Sigmoid colon (tissue), 7 donors: ENCODE data around the gene NTM. TPM values are rescaled to one million over a fixed set of nuclear protein-coding genes. Genes with fewer than 3 reads are reported as not detected.

ENCODE experiments used
- DNase-seq: peaks from one replicate; pipeline ENCODE4 v3.0.0-alpha.2; 2019
- H3K27ac ChIP-seq, 4 donors: fragments of 200-600 bp; sonication (generic); one replicate each; pipeline ENCODE4 v1.5.1; 2016 to 2019; ENCODE audit warnings: mild to moderate bottlenecking in 1 of 4
- H3K27me3 ChIP-seq, 3 donors: fragments of 200-600 bp; sonication (generic); one replicate each; pipeline ENCODE4 v1.5.1; 2019; ENCODE audit warnings: mild to moderate bottlenecking in 1 of 3
- H3K36me3 ChIP-seq, 4 donors: fragments of 200-600 bp; sonication (generic); one replicate each; pipeline ENCODE4 v1.5.1; 2016 to 2019
- H3K4me1 ChIP-seq, 4 donors: fragments of 200-600 bp; sonication (generic); one replicate each; pipeline ENCODE4 v1.5.1; 2017 to 2019
- H3K4me3 ChIP-seq, 4 donors: fragments of 200-600 bp; sonication (generic); one replicate each; pipeline ENCODE4 v1.5.1; 2017 to 2019; ENCODE audit warnings: mild to moderate bottlenecking in 2 of 4, moderate library complexity in 1 of 4
- H3K9me3 ChIP-seq, 4 donors: fragments of 200-600 bp in 3 of 4; sonication (generic) in 3 of 4; one replicate each; pipeline versions ENCODE4 v1.5.1 to v1.6.1; 2013 to 2019
- EP300 ChIP-seq, 4 donors: sonication (generic); formaldehyde crosslinking; IDR thresholded peaks; one replicate each; pipeline ENCODE4 v1.6.1; 2017; ENCODE audit warnings: antibody characterized with exemption in 4 of 4
- POLR2A ChIP-seq, 2 donors: fragments of 450-650 bp; IDR thresholded peaks; one replicate each; pipeline ENCODE4 v1.6.1; 2016; ENCODE audit warnings: antibody characterized with exemption in 2 of 2, mild to moderate bottlenecking in 2 of 2, moderate library complexity in 2 of 2
- POLR2AphosphoS5 ChIP-seq, 4 donors: sonication (generic); formaldehyde crosslinking; IDR thresholded peaks; one replicate each; pipeline ENCODE4 v1.6.1; 2017; ENCODE audit warnings: antibody characterized with exemption in 4 of 4
- WGBS, 2 donors: extraction: QIAGEN DNeasy Blood & Tissue Kit; methylation state at CpG; one replicate each; pipeline ENCODE4 v1.1.7; 2013; 5-methylcytosine and 5-hydroxymethylcytosine counted together
- intact Hi-C: fragments of 100-400 bp; cut with DNase I; formaldehyde crosslinking; loops from one replicate; pipeline ENCODE4 v1.15.1; 2023
- polyA plus RNA-seq, 3 donors: library from polyadenylated mRNA; stranded (reverse); fragments of 200-250 nt; gene quantifications; one replicate each; pipeline ENCODE4 v1.2.3, GENCODE V29; 2013
- total RNA-seq, 4 donors: library from RNA; depleted of rRNA; stranded (reverse); fragments of >200 nt; gene quantifications; one replicate each; pipeline ENCODE4 v1.1.0, GENCODE V29; 2016
- TF ChIP-seq, protein P1 (sequence below), 4 experiments: fragments of 450-650 bp in 3 of 4; fragments of 200-600 bp in 1 of 4; IDR thresholded peaks; one replicate each; pipeline ENCODE4 v1.5.1; 2016 to 2019; ENCODE audit warnings: antibody characterized with exemption in 4 of 4, mild to moderate bottlenecking in 3 of 4, moderate library complexity in 2 of 4
- donor health status: healthy with polysubstance abuse.
- donor health status: Bipolar disorder and iron deficiency.
- donor health status: healthy.

The NTM gene
- total and polyA plus RNA-seq, 7 donors = 0.96 to 18.3 (median 6.4) TPM; not detected in 1

DNA sequence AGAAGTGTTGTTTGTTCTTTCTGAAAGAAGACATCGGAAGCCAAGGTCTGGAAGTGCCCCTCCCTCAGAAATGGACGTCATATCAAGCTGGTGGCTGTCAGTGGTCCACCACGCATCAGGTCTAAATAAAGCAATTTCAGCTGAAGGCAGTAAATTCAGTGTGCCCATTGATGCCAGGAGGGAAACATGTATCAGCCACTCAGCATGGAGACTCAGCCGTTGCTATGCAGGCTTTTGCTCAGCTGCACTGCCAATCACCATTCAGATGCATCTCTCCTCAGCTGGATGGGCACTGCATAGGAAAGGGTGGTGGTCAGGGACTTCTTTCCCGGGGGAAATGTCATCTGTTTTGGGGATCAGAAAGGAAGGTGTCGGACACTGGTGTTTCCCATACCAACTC is 878.2 kb downstream of the NTM start:
- no peaks in the 10 kb centered on the region for H3K36me3 ChIP-seq
- no peak for TF ChIP-seq EP300 (IDR thresholded peaks at IDR 0.05)
- no peak for TF ChIP-seq POLR2AphosphoS5 (IDR thresholded peaks at IDR 0.05)
- TF ChIP-seq, protein P1, sequence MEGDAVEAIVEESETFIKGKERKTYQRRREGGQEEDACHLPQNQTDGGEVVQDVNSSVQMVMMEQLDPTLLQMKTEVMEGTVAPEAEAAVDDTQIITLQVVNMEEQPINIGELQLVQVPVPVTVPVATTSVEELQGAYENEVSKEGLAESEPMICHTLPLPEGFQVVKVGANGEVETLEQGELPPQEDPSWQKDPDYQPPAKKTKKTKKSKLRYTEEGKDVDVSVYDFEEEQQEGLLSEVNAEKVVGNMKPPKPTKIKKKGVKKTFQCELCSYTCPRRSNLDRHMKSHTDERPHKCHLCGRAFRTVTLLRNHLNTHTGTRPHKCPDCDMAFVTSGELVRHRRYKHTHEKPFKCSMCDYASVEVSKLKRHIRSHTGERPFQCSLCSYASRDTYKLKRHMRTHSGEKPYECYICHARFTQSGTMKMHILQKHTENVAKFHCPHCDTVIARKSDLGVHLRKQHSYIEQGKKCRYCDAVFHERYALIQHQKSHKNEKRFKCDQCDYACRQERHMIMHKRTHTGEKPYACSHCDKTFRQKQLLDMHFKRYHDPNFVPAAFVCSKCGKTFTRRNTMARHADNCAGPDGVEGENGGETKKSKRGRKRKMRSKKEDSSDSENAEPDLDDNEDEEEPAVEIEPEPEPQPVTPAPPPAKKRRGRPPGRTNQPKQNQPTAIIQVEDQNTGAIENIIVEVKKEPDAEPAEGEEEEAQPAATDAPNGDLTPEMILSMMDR (IDR thresholded peaks at IDR 0.05) = no peak
- TF ChIP-seq POLR2A (IDR thresholded peaks at IDR 0.05) = no peak
- no peak overlapping the region for H3K4me3 ChIP-seq
- no peak for DNase-seq
- peaks cover 0 to 9% (median 0%) of the 10 kb centered on the region in 4 donors for H3K4me1 ChIP-seq
- H3K27ac ChIP-seq = no peak overlapping the region
- WGBS, 2 donors = 67 to 77% methylated on average over 6 of the region's 6 CpGs
- H3K9me3 ChIP-seq = no peaks in the 10 kb centered on the region
- no peaks in the 10 kb centered on the region for H3K27me3 ChIP-seq
- intact Hi-C loops = no loop called here

DNA sequence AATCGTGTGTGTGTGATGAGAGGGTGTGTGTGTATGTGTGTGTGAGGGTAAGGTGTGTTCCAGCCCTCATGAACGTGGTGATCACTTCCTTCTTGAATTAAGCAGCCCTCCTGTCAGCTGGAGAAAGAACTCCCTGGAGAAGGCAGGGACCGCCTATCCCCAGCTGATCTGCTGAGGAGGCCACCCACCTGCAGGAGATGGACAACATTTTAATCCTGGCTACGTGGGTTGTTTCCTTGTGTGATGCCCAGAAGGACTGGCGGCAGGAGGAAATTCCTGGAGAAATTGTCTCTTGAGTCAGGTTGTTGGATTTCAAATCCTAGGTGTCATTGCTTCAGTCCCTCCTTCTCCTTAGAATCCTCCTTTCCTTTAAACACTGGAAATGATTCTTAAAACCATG is 878.8 kb downstream of the NTM start:
- intact Hi-C loops = no loop called here
- no peaks in the 10 kb centered on the region for H3K36me3 ChIP-seq
- TF ChIP-seq, protein P1 (IDR thresholded peaks at IDR 0.05) = no peak
- TF ChIP-seq POLR2A (IDR thresholded peaks at IDR 0.05) (no peak), EP300 (IDR thresholded peaks at IDR 0.05) (no peak), POLR2AphosphoS5 (IDR thresholded peaks at IDR 0.05) (no peak)
- WGBS, 2 donors = 50 to 73% methylated on average over 5 of the region's 5 CpGs
- no peaks in the 10 kb centered on the region for H3K27me3 ChIP-seq
- H3K4me3 ChIP-seq = no peak overlapping the region
- H3K27ac ChIP-seq = no peak overlapping the region
- H3K9me3 ChIP-seq = no peaks in the 10 kb centered on the region
- no peak for DNase-seq
- H3K4me1 ChIP-seq = peaks cover 0 to 9% (median 0%) of the 10 kb centered on the region in 4 donors

DNA sequence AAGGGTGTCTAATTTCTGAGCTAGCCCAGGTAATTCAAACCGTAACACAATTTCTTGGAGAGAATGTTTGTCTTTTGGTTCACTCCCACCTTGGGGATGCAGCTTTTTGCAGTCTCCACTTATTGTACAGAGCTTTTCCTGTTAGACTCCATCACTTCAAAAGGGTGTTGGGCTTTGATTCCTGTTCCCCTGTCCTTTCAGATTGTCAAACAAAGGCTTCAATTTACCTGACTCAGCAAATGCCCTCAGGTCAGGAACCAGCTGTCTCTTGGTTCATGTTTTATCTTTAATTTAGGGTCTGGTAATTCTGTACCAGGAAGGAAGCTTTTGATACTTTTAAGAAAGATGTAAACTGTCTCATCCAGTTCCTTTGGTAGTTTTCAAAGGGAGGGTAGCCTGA is 880.6 kb downstream of the NTM start:
- Histone ChIP-seq H3K9me3 (no peaks in the 10 kb centered on the region), H3K4me1 (no peaks in the 10 kb centered on the region), H3K27ac (no peak overlapping the region), H3K36me3 (no peaks in the 10 kb centered on the region), H3K27me3 (no peaks in the 10 kb centered on the region), H3K4me3 (no peak overlapping the region)
- WGBS, 2 donors = 82 to 87% methylated on average over 1 of the region's 1 CpG
- intact Hi-C loops = no loop called here
- no peak for TF ChIP-seq POLR2AphosphoS5 (IDR thresholded peaks at IDR 0.05)
- TF ChIP-seq, protein P1 (IDR thresholded peaks at IDR 0.05) = no peak
- no peak for TF ChIP-seq EP300 (IDR thresholded peaks at IDR 0.05)
- DNase-seq = no peak

DNA sequence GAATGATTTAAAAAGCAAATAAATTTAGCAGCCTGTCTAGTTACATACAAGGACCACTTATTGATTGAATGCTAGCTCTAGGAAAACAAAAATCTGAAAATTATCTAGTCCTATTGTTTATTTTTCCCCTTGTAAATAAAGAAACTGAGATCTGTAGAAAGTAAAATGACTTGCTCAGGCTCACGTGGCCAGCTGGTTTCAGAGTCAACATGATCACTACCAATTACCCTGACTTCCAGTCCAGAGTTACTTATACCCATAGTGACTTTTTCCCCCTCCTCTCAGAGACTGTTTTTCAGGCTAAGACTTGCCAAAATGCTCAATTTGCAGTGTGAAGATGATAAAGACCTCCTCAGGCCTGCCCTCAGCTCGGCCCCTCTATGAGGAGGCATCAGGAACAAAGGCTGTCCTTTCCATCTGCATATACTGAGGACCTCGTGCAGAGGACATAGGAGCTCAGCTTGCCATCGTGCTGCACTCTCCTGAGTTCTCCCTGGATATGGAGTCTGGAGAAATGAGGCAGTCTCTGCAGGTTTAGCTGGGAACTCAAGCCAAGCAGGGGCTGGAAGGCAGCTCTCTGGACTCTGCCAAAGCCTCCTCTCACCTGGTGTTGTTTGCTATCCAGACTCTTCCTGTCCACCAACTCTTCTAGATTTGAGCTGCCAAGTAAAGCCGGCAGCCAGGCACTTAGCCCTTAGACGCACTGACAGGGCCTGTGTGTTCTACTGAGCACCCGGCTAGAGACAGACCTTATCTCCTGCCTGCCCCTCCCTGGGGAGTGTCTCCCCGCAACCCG is 883.3 kb downstream of the NTM start:
- H3K36me3 ChIP-seq = no peaks in the 10 kb centered on the region
- intact Hi-C loops = no loop called here
- WGBS, 2 donors = 45 to 74% methylated on average over 9 of the region's 9 CpGs
- TF ChIP-seq POLR2A (IDR thresholded peaks at IDR 0.05) = no peak
- TF ChIP-seq POLR2AphosphoS5 (IDR thresholded peaks at IDR 0.05) = no peak
- no peak for TF ChIP-seq EP300 (IDR thresholded peaks at IDR 0.05)
- TF ChIP-seq, protein P1 (IDR thresholded peaks at IDR 0.05) = no peak
- no peak overlapping the region for H3K27ac ChIP-seq
- H3K9me3 ChIP-seq = no peaks in the 10 kb centered on the region
- no peaks in the 10 kb centered on the region for H3K27me3 ChIP-seq
- no peak overlapping the region for H3K4me3 ChIP-seq
- no peak for DNase-seq
- H3K4me1 ChIP-seq = no peaks in the 10 kb centered on the region

DNA sequence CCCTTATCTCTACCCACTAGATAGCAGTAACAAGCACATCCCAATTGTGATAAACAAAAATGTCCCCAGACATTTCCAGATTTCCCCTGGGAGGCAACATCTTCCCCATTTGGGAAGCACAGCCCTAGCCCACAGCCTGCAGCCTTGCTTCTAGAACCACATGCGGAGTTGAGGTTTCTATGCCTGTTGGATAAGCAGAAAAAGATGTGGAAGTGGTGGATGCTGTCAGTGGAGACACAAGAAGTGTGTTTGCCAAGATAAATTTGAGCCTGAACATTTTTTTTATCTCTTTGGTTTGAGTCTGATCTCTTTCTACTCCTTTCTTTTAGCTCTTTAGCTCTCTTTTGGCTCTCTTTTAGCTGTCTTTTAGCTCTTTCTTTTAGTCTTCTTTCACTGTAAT is 884.5 kb downstream of the NTM start:
- H3K4me3 ChIP-seq = no peak overlapping the region
- TF ChIP-seq POLR2AphosphoS5 (IDR thresholded peaks at IDR 0.05) (no peak), EP300 (IDR thresholded peaks at IDR 0.05) (no peak), POLR2A (IDR thresholded peaks at IDR 0.05) (no peak)
- TF ChIP-seq, protein P1 (IDR thresholded peaks at IDR 0.05) = no peak
- H3K9me3 ChIP-seq = no peaks in the 10 kb centered on the region
- no peaks in the 10 kb centered on the region for H3K27me3 ChIP-seq
- no peaks in the 10 kb centered on the region for H3K4me1 ChIP-seq
- intact Hi-C loops = no loop called here
- no peak overlapping the region for H3K27ac ChIP-seq
- no peak for DNase-seq
- 91 to 95% methylated on average over 1 of the region's 1 CpG for WGBS, 2 donors
- no peaks in the 10 kb centered on the region for H3K36me3 ChIP-seq
